Measurements from ENCODE around the gene HDAC4. TPM values are rescaled to one million over a fixed set of nuclear protein-coding genes. Genes with fewer than 3 reads are reported as not detected.

The HDAC4 gene
- total RNA-seq, 1 experiment from 2014 or later, result 44.4 TPM

DNA sequence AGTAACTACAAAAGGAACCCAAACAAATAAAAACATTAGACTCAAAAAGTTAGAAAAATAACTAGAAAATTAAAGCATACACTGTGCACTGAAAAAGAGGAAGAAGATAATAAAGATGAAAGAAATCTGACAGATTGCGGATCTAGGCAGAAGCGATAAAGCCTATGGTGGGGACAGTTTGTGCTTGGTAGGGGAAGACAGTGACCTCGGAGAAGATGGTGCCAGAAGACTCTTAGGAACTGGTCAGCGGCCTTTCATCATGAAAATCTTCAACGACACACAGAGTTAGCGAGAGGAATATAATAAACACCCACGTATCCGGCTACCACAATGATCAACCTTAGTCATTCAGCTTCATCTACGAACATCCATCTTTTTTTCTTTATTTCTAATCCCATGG is 180.5 kb downstream of the HDAC4 start (continued):
- TF ChIP-seq, protein P1, sequence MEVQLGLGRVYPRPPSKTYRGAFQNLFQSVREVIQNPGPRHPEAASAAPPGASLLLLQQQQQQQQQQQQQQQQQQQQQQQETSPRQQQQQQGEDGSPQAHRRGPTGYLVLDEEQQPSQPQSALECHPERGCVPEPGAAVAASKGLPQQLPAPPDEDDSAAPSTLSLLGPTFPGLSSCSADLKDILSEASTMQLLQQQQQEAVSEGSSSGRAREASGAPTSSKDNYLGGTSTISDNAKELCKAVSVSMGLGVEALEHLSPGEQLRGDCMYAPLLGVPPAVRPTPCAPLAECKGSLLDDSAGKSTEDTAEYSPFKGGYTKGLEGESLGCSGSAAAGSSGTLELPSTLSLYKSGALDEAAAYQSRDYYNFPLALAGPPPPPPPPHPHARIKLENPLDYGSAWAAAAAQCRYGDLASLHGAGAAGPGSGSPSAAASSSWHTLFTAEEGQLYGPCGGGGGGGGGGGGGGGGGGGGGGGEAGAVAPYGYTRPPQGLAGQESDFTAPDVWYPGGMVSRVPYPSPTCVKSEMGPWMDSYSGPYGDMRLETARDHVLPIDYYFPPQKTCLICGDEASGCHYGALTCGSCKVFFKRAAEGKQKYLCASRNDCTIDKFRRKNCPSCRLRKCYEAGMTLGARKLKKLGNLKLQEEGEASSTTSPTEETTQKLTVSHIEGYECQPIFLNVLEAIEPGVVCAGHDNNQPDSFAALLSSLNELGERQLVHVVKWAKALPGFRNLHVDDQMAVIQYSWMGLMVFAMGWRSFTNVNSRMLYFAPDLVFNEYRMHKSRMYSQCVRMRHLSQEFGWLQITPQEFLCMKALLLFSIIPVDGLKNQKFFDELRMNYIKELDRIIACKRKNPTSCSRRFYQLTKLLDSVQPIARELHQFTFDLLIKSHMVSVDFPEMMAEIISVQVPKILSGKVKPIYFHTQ (CRISPR knock-in tag; IDR thresholded peaks at IDR 0.05), result no peak
- TF ChIP-seq, protein P2, sequence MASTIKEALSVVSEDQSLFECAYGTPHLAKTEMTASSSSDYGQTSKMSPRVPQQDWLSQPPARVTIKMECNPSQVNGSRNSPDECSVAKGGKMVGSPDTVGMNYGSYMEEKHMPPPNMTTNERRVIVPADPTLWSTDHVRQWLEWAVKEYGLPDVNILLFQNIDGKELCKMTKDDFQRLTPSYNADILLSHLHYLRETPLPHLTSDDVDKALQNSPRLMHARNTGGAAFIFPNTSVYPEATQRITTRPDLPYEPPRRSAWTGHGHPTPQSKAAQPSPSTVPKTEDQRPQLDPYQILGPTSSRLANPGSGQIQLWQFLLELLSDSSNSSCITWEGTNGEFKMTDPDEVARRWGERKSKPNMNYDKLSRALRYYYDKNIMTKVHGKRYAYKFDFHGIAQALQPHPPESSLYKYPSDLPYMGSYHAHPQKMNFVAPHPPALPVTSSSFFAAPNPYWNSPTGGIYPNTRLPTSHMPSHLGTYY (CRISPR knock-in tag; IDR thresholded peaks at IDR 0.05), result no peak
- TF ChIP-seq, protein P3, sequence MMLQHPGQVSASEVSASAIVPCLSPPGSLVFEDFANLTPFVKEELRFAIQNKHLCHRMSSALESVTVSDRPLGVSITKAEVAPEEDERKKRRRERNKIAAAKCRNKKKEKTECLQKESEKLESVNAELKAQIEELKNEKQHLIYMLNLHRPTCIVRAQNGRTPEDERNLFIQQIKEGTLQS (CRISPR knock-in tag; conservative IDR thresholded peaks at IDR 0.05), result no peak
- no peak for TF ChIP-seq FOXJ3 (CRISPR knock-in tag; IDR thresholded peaks at IDR 0.05; ENCODE audit: borderline replicate concordance)
- TF ChIP-seq, protein P4, sequence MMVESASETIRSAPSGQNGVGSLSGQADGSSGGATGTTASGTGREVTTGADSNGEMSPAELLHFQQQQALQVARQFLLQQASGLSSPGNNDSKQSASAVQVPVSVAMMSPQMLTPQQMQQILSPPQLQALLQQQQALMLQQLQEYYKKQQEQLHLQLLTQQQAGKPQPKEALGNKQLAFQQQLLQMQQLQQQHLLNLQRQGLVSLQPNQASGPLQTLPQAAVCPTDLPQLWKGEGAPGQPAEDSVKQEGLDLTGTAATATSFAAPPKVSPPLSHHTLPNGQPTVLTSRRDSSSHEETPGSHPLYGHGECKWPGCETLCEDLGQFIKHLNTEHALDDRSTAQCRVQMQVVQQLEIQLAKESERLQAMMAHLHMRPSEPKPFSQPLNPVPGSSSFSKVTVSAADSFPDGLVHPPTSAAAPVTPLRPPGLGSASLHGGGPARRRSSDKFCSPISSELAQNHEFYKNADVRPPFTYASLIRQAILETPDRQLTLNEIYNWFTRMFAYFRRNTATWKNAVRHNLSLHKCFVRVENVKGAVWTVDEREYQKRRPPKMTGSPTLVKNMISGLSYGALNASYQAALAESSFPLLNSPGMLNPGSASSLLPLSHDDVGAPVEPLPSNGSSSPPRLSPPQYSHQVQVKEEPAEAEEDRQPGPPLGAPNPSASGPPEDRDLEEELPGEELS (CRISPR knock-in tag; IDR thresholded peaks at IDR 0.05), result no peak
- TF ChIP-seq, protein P5, sequence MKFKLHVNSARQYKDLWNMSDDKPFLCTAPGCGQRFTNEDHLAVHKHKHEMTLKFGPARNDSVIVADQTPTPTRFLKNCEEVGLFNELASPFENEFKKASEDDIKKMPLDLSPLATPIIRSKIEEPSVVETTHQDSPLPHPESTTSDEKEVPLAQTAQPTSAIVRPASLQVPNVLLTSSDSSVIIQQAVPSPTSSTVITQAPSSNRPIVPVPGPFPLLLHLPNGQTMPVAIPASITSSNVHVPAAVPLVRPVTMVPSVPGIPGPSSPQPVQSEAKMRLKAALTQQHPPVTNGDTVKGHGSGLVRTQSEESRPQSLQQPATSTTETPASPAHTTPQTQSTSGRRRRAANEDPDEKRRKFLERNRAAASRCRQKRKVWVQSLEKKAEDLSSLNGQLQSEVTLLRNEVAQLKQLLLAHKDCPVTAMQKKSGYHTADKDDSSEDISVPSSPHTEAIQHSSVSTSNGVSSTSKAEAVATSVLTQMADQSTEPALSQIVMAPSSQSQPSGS (CRISPR knock-in tag; IDR thresholded peaks at IDR 0.05; ENCODE audit: borderline replicate concordance, low read depth), result no peak

DNA sequence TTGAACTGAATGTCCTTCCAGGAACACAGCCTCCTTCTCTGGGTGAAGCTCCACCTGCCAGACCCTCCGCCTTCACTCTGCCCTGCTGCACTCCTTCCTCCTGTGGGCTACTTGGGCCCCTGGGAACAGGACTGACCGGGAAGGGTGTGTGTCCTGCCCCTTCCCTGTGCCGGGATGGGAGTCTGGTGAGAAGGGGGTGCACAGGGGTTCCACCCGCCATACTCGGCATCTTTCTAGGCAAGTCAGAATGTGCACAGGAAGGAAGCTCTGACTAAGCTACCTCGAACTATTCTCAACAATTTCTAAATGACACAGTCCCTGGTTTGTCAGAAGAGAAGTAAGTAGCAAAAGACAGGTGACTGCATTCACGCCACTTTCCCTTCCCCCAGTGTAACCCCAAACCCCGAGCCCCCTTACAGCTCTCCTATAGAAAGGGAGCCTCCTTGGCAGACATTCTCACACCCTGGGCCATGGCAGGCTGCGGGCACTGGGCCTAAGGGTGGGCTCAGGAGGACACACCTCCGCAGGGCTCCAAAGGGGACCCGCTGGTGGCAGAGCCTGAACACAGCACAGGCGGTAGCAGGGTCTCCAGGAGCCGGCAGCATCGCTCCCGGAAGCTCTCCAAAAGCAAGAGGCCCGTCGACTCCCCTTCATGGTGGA is 184.1 kb downstream of the HDAC4 start:
- Mint-ChIP-seq H3K27me3 (ENCODE audit: low read depth) (no peaks in the 10 kb centered on the region), H3K9me3 (no peaks in the 10 kb centered on the region), H3K27ac (peak overlapping the region; percentile 27; the same call in 1 of the 2 replicates), H3K4me1 (peaks cover 44% of the 10 kb centered on the region), H3K4me3 (no peak overlapping the region), H3K36me3 (no peaks in the 10 kb centered on the region)
- ATAC-seq, result no peak
- ChIA-PET POLR2A (interaction anchor here (0.7 kb wide), 1 partner anchor 822 kb away, joined by 4 read pairs; no protein-coding TSS in a partner anchor), CTCF (interaction anchor here (0.6 to 1.3 kb wide), 2 partner anchors 23 to 74 kb away, joined by 3 to 4 read pairs; no protein-coding TSS in a partner anchor)
- no peak for DNase-seq (ENCODE audit: low spot score)
- TF ChIP-seq NFATC4 (CRISPR knock-in tag; IDR thresholded peaks at IDR 0.05) (no peak), ZNF416 (CRISPR knock-in tag; IDR thresholded peaks at IDR 0.05) (no peak), HMGA2 (CRISPR knock-in tag; IDR thresholded peaks at IDR 0.05) (no peak), MXD4 (CRISPR knock-in tag; IDR thresholded peaks at IDR 0.05; ENCODE audit: borderline replicate concordance) (no peak), RORB (CRISPR knock-in tag; IDR thresholded peaks at IDR 0.05) (no peak), GABPB1 (CRISPR knock-in tag; IDR thresholded peaks at IDR 0.05) (no peak), EMX1 (CRISPR knock-in tag; IDR thresholded peaks at IDR 0.05) (no peak), SOX15 (CRISPR knock-in tag; IDR thresholded peaks at IDR 0.05) (no peak), OVOL2 (CRISPR knock-in tag; IDR thresholded peaks at IDR 0.05; ENCODE audit: borderline replicate concordance) (no peak), NR1H2 (CRISPR knock-in tag; IDR thresholded peaks at IDR 0.05) (no peak), ETV6 (CRISPR knock-in tag; IDR thresholded peaks at IDR 0.05) (no peak), NR2C2 (CRISPR knock-in tag; IDR thresholded peaks at IDR 0.05) (no peak), MYBL2 (CRISPR knock-in tag; IDR thresholded peaks at IDR 0.05) (no peak), TCF7 (CRISPR knock-in tag; IDR thresholded peaks at IDR 0.05; ENCODE audit: low read depth) (no peak)
- TF ChIP-seq, protein P4 (CRISPR knock-in tag; IDR thresholded peaks at IDR 0.05), result no peak

Measured in WTC11 (cell line).